Suprapubic skin (tissue), 4 donors: ENCODE data around the gene PRKAR2A. TPM values are rescaled to one million over a fixed set of nuclear protein-coding genes. Genes with fewer than 3 reads are reported as not detected.
"Not testable (repeated sequence)": the region's sequence is repeated elsewhere in the genome, so short reads cannot be mapped to it uniquely, and the experiment has no call there.

Source experiments
- DNase-seq, 2 donors: peaks; one replicate each; pipeline ENCODE4 v3.0.0-alpha.2; 2019; ENCODE audit warnings: low spot score in 2 of 2
- H3K27ac ChIP-seq: fragments of 200-600 bp; sonication (generic); one replicate; pipeline ENCODE4 v1.5.1; 2019
- H3K27me3 ChIP-seq: fragments of 200-600 bp; sonication (generic); one replicate; pipeline ENCODE4 v1.5.1; 2019
- H3K36me3 ChIP-seq: fragments of 200-600 bp; sonication (generic); one replicate; pipeline ENCODE4 v1.5.1; 2019
- H3K4me1 ChIP-seq: fragments of 200-600 bp; sonication (generic); one replicate; pipeline ENCODE4 v1.5.1; 2019
- H3K4me3 ChIP-seq: fragments of 200-600 bp; sonication (generic); one replicate; pipeline ENCODE4 v1.5.1; 2019; ENCODE audit warnings: mild to moderate bottlenecking
- H3K9me3 ChIP-seq: fragments of 200-600 bp; sonication (generic); one replicate; pipeline ENCODE4 v1.5.1; 2019
- CTCF ChIP-seq, 2 donors: fragments of 200-600 bp in 1 of 2; fragments of 450-650 bp in 1 of 2; sonication (generic) in 1 of 2; IDR thresholded peaks; one replicate each; pipeline ENCODE4 v1.5.1; 2016 to 2019; ENCODE audit warnings: antibody characterized with exemption in 2 of 2, mild to moderate bottlenecking in 1 of 2, moderate library complexity in 1 of 2
- EP300 ChIP-seq: sonication (generic); formaldehyde crosslinking; IDR thresholded peaks from one replicate; pipeline ENCODE4 v1.6.1; 2017; ENCODE audit warnings: antibody characterized with exemption
- POLR2A ChIP-seq, 2 donors: fragments of 450-650 bp; IDR thresholded peaks; one replicate each; pipeline ENCODE4 v1.6.1; 2017; ENCODE audit warnings: antibody characterized with exemption in 2 of 2, mild to moderate bottlenecking in 2 of 2, moderate library complexity in 2 of 2
- POLR2AphosphoS5 ChIP-seq, 3 donors: sonication (generic); formaldehyde crosslinking; IDR thresholded peaks; one replicate each; pipeline ENCODE4 v1.6.1; 2017; ENCODE audit warnings: antibody characterized with exemption in 3 of 3
- WGBS: methylation state at CpG from one replicate; pipeline ENCODE4 v1.1.5; 2018; 5-methylcytosine and 5-hydroxymethylcytosine counted together
- total RNA-seq, 4 donors: library from RNA; depleted of rRNA; stranded (reverse); fragments of >200 nt; gene quantifications; one replicate each; pipeline ENCODE4 v1.1.0, GENCODE V29; 2016

The PRKAR2A gene
- total RNA-seq, 4 donors from 2014 or later, result 24.9 to 34.5 (median 29.5) TPM

- Histone ChIP-seq H3K27me3 (no peaks in the 10 kb centered on the region), H3K4me1 (peaks cover 5% of the 10 kb centered on the region), H3K27ac (no peak overlapping the region), H3K9me3 (no peaks in the 10 kb centered on the region), H3K4me3 (no peak overlapping the region), H3K36me3 (no peaks in the 10 kb centered on the region)
- TF ChIP-seq CTCF (IDR thresholded peaks at IDR 0.05) (no peak), POLR2A (IDR thresholded peaks at IDR 0.05) (no peak), EP300 (no peak), POLR2AphosphoS5 (IDR thresholded peaks at IDR 0.05) (no peak)
- WGBS, result 91% methylated on average over 11 of the region's 11 CpGs
- no peak for DNase-seq
Measured at GRCh38 chr3:48835650-48836366, 11.9 kb downstream of the PRKAR2A start.

- no peak overlapping the region for H3K27ac ChIP-seq
- no peaks in the 10 kb centered on the region for H3K9me3 ChIP-seq
- H3K27me3 ChIP-seq, result no peaks in the 10 kb centered on the region
- TF ChIP-seq POLR2A (IDR thresholded peaks at IDR 0.05), result no peak
- no peak for TF ChIP-seq CTCF (IDR thresholded peaks at IDR 0.05)
- peaks cover 5% of the 10 kb centered on the region for H3K4me1 ChIP-seq
- no peak overlapping the region for H3K4me3 ChIP-seq
- no peak for DNase-seq
- H3K36me3 ChIP-seq, result no peaks in the 10 kb centered on the region
Measured at GRCh38 chr3:48832684-48833083, 15.0 kb downstream of the PRKAR2A start.

GRCh38 chr3:48830715-48831114, 17.0 kb downstream of the PRKAR2A start:
- H3K27me3 ChIP-seq, result no peaks in the 10 kb centered on the region
- 77% methylated on average over 6 of the region's 6 CpGs for WGBS
- H3K27ac ChIP-seq, result no peak overlapping the region
- no peaks in the 10 kb centered on the region for H3K9me3 ChIP-seq
- TF ChIP-seq POLR2AphosphoS5 (IDR thresholded peaks at IDR 0.05) (no peak), POLR2A (IDR thresholded peaks at IDR 0.05) (no peak), CTCF (IDR thresholded peaks at IDR 0.05) (no peak), EP300 (no peak)
- no peaks in the 10 kb centered on the region for H3K36me3 ChIP-seq
- H3K4me1 ChIP-seq, result peaks cover 5% of the 10 kb centered on the region
- H3K4me3 ChIP-seq, result no peak overlapping the region
- no peak for DNase-seq

GRCh38 chr3:48829525-48829924, 18.1 kb downstream of the PRKAR2A start:
- 92% methylated on average over 11 of the region's 11 CpGs for WGBS
- not testable (repeated sequence) for H3K36me3 ChIP-seq, DNase-seq, H3K4me1 ChIP-seq, H3K27me3 ChIP-seq, H3K4me3 ChIP-seq, H3K27ac ChIP-seq, H3K9me3 ChIP-seq

- H3K4me3 ChIP-seq, H3K9me3 ChIP-seq, H3K27me3 ChIP-seq, H3K27ac ChIP-seq, H3K4me1 ChIP-seq, H3K36me3 ChIP-seq, DNase-seq: not testable (repeated sequence)
- WGBS, result 91% methylated on average over 10 of the region's 10 CpGs
Measured at GRCh38 chr3:48827874-48828273, 19.8 kb downstream of the PRKAR2A start.

GRCh38 chr3:48826451-48826850, 21.2 kb downstream of the PRKAR2A start:
- Histone ChIP-seq H3K4me3 (no peak overlapping the region), H3K27ac (no peak overlapping the region), H3K27me3 (no peaks in the 10 kb centered on the region), H3K9me3 (no peaks in the 10 kb centered on the region), H3K4me1 (no peaks in the 10 kb centered on the region), H3K36me3 (no peaks in the 10 kb centered on the region)
- no peak for DNase-seq
- WGBS, result 90% methylated on average over 2 of the region's 2 CpGs
- TF ChIP-seq EP300 (no peak), POLR2A (IDR thresholded peaks at IDR 0.05) (no peak), POLR2AphosphoS5 (IDR thresholded peaks at IDR 0.05) (no peak), CTCF (IDR thresholded peaks at IDR 0.05) (no peak)
